SH-SY5Y (cell line): ENCODE data around the gene SPANXN1.

ENCODE experiments used
- GATA2 ChIP-seq: IDR thresholded peaks from 2 replicates; pipeline ENCODE4 v1.6.1; 2011; ENCODE audit warnings: mild to moderate bottlenecking, low read depth, low read length
- GATA3 ChIP-seq: IDR thresholded peaks from 2 replicates; pipeline ENCODE4 v1.6.1; 2011; ENCODE audit warnings: low read depth, mild to moderate bottlenecking, low read length, moderate library complexity

- TF ChIP-seq GATA2 (no peak), GATA3 (no peak)
These were observed 48.2 kb upstream of the SPANXN1 start for GRCh38 chrX:145199078-145199477.
